Renal cortex interstitium (tissue), 3 donors: ENCODE results near the gene RPLP2. TPM values are rescaled to one million over a fixed set of nuclear protein-coding genes. Genes with fewer than 3 reads are reported as not detected.

Source experiments
- polyA plus RNA-seq, 3 donors: library from polyadenylated mRNA; unstranded; fragments of 120-200 nt; gene quantifications; one replicate each; pipeline ENCODE4 v1.2.1, GENCODE V29; 2013; ENCODE audit not compliant: insufficient read length in 3 of 3

Gene RPLP2
- polyA plus RNA-seq, 3 donors = 848 to 1,190 (median 1,139) TPM

Other genes starting within 250 kb of the RPLP2 start
- 1 to 10 TPM; 3.3 to 5.7 (median 4.9) TPM for gene LMNTD2, start 249.2 kb upstream of the RPLP2 start, polyA plus RNA-seq
- 10 to 100 TPM; 28.2 to 63.4 (median 54.4) TPM for gene RASSF7, start 249.0 kb upstream of the RPLP2 start, polyA plus RNA-seq
- 10 to 100 TPM; 18.6 to 27.7 (median 27.0) TPM for gene PHRF1, start 233.5 kb upstream of the RPLP2 start, polyA plus RNA-seq
- gene IRF7, start 194.0 kb upstream of the RPLP2 start, polyA plus RNA-seq = 10 to 100 TPM in 2 of 3 donors, 1 to 10 TPM in 1; 6.4 to 12.8 (median 10.1) TPM
- gene CDHR5, start 185.0 kb upstream of the RPLP2 start, polyA plus RNA-seq = 10 to 100 TPM; 40.3 to 65.3 (median 40.7) TPM
- 1 to 10 TPM in 2 of 3 donors, under 1 TPM in 1; 0.93 to 2.8 (median 2.0) TPM for gene SCT, start 182.8 kb upstream of the RPLP2 start, polyA plus RNA-seq
- gene DRD4, start 172.7 kb upstream of the RPLP2 start, polyA plus RNA-seq = 1 to 10 TPM; 2.0 to 7.5 (median 4.0) TPM
- gene DEAF1, start 114.7 kb upstream of the RPLP2 start, polyA plus RNA-seq = 10 to 100 TPM; 44.0 to 58.7 (median 57.1) TPM
- 10 to 100 TPM; 40.4 to 66.1 (median 43.3) TPM for gene TMEM80, start 114.2 kb upstream of the RPLP2 start, polyA plus RNA-seq
- 100 to 1,000 TPM; 103 to 181 (median 129) TPM for gene EPS8L2, start 103.7 kb upstream of the RPLP2 start, polyA plus RNA-seq
- 100 to 1,000 TPM; 115 to 135 (median 130) TPM for gene TALDO1, start 62.5 kb upstream of the RPLP2 start, polyA plus RNA-seq
- gene GATD1, start 32.5 kb upstream of the RPLP2 start, polyA plus RNA-seq = 100 to 1,000 TPM in 1 of 3 donors, 10 to 100 TPM in 2; 53.7 to 103 (median 88.2) TPM
- under 1 TPM; 0.37 to 0.70 (median 0.67) TPM for gene CEND1, start 19.9 kb upstream of the RPLP2 start, polyA plus RNA-seq
- gene SLC25A22, start 11.7 kb upstream of the RPLP2 start, polyA plus RNA-seq = 10 to 100 TPM; 12.2 to 21.7 (median 18.9) TPM
- 10 to 100 TPM in 1 of 3 donors, 1 to 10 TPM in 2; 6.3 to 13.4 (median 9.6) TPM for gene PIDD1, start 4.7 kb upstream of the RPLP2 start, polyA plus RNA-seq
- gene PNPLA2, start 8.9 kb downstream of the RPLP2 start, polyA plus RNA-seq = 10 to 100 TPM; 42.6 to 85.5 (median 65.5) TPM
- 10 to 100 TPM; 10.3 to 19.4 (median 16.2) TPM for gene CRACR2B, start 18.0 kb downstream of the RPLP2 start, polyA plus RNA-seq
- gene CD151, start 23.0 kb downstream of the RPLP2 start, polyA plus RNA-seq = 100 to 1,000 TPM; 140 to 214 (median 206) TPM
- gene POLR2L, start 32.6 kb downstream of the RPLP2 start, polyA plus RNA-seq = 100 to 1,000 TPM in 2 of 3 donors, 10 to 100 TPM in 1; 85.4 to 128 (median 123) TPM
- 10 to 100 TPM; 58.3 to 81.2 (median 78.9) TPM for gene TSPAN4, start 32.9 kb downstream of the RPLP2 start, polyA plus RNA-seq
- 100 to 1,000 TPM in 2 of 3 donors, 10 to 100 TPM in 1; 100.0 to 125 (median 113) TPM for gene CHID1, start 100.8 kb downstream of the RPLP2 start, polyA plus RNA-seq
- 100 to 1,000 TPM; 105 to 133 (median 108) TPM for gene AP2A2, start 115.9 kb downstream of the RPLP2 start, polyA plus RNA-seq
- 10 to 100 TPM; 14.8 to 31.8 (median 17.0) TPM for gene MUC6, start 226.8 kb downstream of the RPLP2 start, polyA plus RNA-seq